GM18867 (cell line): ENCODE results near the gene RXRA.

Experiments used
- ATAC-seq: cut with Tn5 transposase; IDR thresholded peaks from one replicate; pipeline ENCODE4 v1.9.1; 2021; ENCODE audit warnings: mild to moderate bottlenecking, moderate library complexity; ENCODE audit not compliant: unreplicated experiment

The RXRA gene

DNA sequence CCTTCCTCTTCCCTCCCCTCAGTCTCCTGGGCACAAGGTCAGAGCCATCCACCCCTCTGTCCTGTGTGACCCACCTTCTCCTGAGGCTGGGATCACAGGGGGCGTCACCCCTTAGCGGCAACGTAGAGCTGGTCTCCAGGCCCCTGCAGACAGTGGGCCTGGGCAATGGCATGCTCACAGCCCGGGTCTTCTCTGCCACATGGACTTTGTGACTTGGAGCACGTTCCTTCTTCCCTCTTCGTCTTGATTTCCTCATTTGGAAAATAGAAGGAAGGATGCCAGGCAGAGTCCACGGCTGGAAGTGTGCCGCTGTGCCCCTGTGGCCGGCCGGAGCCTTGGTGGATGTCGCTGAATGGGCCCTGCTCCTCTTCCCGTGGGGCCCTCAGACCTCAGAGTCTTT, 10.0 kb downstream of the RXRA start:
- no peak for ATAC-seq

DNA sequence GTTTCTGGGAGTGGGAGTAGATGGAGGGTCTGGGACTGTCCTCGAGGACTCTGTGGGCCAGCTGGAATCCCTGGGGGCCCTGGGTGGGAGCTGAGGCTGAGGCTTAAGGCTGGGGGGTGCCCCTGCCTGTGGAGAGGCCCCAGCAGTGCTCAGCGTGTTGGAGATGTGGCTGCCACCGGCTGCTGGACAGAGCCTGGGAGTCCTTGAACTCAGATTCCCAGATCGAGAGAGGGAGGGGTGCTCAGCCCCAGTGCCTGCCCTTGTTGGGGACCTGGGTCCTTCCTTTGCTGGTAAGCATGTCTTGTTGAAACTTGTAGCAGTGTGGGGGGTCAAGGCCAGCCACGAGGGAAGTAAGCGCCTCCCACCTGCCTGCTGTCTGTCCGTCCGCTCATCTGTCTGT, 10.7 kb downstream of the RXRA start:
- no peak for ATAC-seq

DNA sequence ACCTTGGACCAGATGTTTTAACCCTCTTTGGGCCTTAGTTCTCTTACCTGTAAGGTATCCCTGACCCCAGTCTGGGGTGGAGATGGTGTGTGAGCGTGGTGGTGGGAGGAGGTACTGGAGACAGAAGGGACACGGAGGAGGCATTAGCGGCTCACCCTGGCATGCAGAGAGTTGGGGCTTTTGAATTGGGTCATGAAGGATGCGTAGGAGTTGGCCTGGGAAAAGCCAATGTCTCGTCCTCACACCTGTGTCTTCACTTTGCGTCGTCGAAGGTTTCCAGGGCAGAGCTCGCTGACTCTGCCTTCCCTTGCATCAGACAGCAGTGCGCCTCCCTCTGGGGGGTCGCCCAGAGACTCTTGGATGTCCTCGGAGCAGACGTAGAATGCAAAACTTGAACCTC, 11.2 kb downstream of the RXRA start:
- ATAC-seq, result no peak

DNA sequence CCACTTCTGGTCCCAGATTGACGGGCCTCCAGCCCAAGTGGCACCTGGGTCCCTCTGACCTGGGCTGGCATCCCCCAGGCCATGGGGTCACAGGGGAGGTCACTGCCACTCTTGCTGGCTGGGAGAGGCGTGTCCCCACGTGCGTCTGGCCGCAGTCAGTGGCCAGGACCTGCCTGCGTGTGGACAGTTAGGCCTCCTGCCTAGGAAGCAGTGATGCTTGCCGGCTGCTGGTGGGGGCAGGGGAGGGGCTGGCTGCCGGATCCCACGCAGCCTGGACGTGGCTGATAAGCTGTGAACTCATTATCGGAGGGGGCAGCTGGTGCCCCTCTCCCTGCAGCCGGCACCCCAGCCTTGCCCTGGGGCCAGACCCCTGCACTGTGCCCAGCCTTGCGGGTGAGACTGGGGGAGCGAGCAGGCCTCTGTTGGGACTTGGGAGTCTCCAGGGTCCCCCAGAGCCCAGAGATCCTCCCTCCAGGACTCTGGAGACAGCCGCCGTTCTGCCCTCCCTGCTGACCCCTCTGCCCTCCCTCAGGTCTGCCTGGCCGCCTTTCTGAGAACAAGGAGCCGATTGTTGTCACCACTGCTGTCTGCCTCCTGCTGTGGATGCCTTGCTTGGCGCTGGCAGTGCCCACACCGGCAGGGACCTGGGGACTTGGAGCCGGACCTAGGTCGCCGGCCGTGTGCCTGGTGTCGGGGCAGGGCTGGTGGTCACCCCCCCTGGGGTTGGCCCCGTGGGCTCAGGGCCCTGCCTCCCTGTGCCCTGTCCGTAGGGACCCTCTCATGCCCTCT, 12.3 kb downstream of the RXRA start:
- ATAC-seq, result no peak

DNA sequence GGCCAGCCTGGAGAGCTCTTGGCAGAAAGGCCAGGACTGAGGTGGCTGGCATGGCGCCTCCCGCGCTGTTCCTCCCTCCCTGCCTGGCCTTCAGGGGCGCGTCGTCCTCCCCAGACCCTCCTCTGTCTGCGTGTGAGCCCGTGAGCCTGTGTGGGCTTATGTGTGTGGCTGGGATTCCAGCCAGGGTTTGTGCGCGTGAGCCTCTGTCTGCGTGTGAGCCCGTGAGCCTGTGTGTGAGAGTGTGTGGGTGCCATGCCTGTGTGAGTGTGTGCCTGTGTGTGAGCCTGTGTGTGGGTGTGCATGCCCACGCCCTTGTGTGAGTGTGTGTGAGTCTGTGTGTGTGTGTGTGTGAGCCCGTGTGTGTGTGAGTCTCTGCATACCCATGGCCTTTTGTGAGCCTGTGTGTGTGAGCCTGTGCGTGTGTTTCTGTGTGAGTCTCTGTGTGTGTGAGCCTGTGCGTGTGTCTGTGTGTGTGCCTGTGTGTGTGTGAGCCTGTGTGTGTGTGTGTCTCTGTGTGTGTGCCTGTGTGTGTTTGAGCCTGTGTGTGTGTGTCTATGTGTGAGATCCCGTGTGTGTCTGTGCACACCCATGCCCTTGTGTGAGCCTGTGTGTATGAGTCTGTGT, 13.0 kb downstream of the RXRA start:
- no peak for ATAC-seq

DNA sequence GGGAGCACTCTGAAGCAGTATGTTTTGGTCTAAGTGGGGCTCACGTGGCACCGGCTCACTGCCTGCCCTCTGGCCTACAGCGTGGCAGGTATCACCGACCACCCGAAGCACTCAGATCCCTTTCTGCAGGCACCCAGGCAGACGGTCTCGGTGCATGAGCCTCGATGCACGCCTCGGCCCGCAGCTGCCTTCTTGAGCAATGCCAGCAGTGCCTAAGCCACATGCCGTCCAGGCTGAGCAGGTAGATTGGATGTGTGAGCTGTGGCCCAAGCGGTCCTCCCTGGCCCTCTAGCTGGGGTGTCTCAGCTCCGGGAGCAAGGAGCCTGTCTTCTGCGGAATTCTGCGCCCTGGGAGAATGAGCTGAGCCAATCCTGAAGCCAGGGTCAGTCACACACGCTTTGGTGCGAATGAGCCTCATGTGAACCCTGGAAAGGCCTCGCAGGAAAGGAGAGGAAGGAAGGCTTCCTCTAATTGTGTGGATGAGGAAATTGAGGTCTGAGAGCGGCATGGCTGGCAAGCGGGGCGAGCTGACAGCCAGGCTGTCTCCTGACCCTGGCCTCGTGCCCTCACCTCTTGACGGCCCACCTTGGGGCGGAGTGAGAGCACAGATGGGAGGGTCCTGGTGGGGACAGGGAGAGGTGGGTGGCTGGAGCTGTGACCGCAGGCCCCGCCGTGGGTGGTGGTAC, 14.4 kb downstream of the RXRA start:
- no peak for ATAC-seq

DNA sequence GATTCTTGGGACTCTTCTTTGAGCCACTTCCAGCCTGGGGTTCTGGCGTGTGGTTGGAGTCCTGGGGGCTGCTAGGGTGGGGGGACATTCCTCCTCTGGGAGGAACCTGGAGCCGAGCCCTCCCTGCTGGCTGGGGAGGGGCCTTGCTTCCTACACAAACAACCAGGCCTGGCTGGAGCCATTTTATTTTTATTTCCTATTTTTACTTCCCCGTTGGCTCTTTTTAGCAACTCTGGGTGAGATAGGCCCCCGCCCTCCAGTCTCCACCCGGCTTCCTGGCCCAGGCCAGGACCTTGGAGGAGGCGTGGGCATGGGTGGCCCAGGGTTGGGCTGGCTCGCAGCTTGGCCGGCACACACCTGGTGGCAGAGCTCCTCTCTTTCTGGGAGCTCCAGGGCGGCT, 15.1 kb downstream of the RXRA start:
- ATAC-seq, result no peak

DNA sequence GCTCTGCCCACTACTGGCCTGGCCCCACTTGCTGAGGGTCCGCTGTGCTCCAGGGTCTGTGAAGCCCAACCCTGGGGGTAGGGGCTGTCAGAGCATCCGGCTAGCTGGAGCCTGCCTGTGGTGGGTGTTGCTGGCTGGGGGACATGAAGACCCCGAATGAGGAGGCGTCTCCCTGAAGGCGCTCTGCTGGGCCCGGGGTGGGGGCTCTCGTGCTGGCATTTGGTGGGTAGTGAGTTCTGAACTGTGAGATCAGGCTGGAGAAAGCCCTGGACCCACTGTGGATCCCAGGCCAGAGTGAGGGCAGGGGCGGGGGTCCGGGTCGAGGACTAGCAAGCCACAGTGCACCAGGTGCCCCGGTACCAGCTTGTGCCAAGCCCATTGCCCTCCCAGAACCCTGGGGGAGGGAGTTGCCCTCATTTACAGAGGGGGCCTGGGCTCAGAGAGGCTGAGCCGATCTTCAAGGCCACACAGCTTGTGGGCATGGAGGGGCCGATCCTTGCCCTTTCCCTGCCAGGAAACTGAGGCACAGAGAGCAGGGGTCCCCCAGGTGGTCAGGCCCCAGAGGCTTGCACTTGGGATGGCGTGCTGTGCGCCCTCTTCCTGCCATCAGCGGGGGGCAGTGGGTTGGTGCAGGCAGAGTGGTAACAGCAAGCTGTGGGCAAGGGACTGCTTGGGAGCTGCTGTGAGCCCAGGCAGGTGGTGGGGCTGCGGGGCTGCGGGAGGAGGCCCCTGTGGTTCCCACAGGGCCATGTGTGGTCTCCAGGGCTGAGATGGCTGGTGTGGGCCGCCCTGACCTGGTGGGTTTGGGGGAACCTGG, 15.9 kb downstream of the RXRA start:
- no peak for ATAC-seq

DNA sequence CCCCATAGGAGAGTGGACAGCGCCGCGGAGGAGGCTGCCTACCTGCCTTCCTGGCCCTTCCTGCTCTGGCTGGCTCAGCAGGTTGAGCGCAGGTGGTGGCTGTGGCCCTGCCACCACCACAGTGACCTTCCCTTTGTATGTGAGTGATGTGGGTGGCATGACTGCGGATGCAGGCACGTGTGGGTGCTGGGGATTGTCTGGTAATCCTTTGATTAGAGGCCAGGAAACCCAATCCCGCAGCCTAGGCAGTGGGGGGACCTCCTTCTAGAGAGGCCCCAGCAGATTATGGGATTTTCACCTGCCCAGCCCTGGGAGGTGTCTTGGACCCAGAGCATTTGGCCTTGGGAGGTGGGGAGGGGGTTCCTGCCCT, 16.5 kb downstream of the RXRA start:
- no peak for ATAC-seq

DNA sequence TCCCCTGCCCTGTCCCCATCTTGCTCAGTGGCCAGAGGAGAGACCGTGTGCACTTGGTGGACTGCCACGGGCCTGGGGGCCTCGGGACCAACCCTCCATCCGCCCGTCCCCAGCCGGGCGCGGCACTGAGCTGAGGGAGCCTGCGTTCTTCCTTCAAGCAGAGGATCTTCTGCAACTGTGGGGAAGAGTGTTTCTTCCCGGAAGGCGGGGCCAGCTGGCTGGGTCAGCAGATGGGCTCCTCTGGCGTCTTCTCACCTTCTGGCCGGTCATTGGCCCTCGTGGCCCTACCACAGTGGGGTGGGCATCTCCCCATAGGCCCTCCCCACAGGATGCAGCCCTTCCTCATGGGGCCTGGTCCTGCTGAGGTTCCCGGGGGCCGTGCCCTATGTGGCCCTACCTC, 17.4 kb downstream of the RXRA start:
- no peak for ATAC-seq

DNA sequence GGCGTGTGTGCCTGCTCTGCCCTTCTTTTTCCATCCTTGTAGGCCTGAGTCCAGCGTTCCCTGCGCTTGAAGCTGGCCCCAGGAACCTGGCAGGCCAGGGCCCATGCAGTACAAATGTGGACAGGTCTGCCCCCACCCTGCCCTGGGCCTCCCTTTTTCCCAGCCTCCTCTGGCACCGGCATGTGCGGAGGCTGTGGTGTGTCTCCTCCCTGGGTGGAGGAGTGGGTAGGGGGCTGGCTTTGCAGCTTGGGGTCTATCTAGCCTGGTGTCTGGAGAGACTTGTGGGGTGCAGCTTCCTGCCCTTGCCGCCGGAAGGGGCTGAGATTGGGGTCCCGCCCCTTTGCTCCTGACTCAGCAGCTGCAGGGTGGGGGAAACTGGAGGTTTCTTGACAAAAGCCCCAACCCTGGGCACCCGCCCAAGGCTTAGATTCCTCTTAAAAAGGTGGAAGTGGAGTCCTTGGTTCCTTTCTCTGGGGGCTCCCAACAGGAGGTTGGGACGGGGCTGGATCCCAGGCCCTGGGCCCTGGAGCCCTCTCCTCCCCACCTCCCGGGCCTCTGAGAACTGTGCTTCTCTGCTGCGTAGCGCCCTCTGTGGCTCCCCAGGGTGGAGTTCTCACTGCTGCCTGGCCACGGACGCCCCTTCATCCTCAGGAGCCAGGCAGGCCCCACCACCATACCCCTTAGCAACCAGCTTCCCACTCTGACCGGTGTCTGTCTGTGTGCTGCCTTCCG, 18.0 kb downstream of the RXRA start:
- ATAC-seq, result no peak

DNA sequence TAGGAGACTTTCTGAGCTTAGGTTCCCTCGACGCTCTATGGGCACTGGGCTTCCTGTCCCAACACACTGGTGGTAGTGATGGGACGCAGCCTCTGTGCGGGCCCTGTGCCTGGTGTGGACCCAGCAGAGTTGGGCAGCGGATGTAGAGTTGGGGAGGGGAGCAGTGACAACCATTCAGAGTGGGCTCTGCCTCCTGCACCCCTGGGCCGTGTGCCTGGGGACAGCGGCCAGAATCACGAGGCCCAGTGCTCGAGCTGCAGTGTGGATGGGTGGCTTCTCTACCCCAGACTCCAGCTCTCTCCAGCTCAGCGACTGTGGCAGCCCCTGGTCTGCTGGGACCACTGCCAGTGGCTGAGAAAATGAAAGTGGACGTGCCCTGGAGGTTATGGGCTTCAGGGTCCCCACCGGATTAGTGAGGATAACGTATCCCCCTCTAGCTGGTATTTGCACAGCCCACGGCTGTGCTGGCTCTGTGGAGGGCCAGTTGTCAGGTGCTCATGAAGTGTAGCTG, 18.6 kb downstream of the RXRA start:
- no peak for ATAC-seq

DNA sequence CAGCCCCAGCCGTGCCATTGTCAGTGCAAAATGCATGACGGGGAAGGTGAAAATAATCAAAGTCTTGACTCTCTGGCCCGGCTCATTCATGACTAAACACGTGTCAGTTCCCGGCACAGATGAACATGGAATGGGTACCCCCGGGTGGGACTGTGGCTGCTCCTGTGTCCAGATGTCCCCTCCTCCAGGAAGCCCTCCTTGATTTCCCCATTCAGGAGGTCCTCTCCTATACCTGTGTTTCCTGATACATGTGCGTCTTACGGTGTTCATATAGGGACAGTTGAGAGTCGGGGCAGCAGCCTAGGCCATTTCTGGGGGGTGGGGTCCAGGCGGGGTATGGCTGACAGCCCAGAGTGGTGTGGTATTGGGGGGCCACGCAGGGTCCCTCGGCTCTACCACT, 19.5 kb downstream of the RXRA start:
- no peak for ATAC-seq

DNA sequence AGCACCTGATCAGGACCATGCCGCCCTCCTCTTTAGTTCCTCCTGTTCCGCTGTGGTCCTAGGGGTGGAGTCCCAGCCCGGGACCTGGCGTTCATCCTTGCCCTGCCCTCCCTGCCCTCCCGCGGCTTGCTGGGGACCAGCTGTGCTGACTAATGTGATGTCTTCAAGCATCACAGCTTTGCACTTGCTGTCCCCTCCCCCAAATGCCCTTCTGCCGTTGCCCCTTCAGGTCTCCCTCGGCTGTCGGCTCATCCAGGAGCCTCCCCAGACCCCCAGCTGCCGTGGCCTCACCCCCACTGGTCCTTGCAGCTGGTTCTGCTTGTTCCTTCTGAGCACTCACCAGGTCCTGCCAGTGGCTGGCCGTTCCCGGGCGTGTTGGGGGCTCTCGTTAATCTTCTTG, 19.9 kb downstream of the RXRA start:
- ATAC-seq, result no peak

DNA sequence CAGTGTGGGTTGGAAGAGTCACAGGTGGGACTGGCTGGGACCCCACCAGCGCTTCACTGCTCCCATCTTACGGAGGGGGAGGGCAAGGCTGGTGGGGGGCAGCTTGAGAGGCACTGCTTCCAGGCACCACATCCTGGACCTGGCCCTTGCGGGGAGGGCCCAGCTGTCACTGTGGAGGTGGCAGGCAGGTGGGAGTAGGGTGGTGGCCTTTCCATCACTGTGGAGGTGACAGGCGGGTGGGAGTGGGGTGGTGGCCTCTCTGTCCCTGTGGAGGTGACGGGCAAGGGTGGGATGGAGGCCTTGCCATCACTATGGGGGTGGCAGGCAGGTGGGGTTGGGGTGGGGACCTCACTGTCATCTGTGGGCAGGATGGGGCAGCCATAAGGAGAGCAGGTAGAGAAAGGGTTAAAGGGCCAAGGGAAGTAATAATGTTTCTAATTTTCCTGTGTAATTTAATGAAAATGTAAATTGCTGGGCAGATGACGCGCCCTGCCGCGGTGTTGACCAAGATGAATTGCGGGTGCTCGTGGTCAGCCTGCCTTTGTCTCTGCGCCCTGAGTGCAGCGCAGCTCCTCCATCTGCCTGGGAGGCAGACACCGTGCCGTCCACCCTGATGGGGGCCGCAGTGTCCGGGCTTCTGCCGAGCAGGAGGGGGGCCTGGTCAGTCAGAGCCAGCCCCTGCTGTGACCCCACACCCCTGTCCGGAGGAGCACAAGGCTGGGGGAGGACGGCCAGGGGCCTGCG, 20.8 kb downstream of the RXRA start:
- no peak for ATAC-seq

DNA sequence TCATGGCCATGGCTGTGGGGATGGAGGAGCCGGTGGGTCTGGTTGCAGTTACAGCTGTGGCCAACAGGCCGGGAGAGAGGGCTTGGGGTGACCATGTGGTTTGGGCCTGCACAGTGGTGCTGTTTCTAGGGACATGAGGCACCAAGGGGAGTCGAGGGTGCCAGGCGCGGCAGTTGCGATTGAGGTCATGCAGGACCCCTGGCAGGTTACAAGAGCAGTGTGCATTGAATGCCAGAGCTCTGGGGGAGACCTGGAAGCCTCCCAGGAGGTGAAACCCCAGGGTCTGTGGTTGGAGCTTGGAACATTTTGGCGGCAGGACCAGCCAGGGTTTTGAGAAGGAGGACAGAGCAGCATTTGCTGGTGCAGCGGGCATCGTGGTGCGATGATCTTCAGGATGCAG, 21.7 kb downstream of the RXRA start:
- ATAC-seq, result no peak

DNA sequence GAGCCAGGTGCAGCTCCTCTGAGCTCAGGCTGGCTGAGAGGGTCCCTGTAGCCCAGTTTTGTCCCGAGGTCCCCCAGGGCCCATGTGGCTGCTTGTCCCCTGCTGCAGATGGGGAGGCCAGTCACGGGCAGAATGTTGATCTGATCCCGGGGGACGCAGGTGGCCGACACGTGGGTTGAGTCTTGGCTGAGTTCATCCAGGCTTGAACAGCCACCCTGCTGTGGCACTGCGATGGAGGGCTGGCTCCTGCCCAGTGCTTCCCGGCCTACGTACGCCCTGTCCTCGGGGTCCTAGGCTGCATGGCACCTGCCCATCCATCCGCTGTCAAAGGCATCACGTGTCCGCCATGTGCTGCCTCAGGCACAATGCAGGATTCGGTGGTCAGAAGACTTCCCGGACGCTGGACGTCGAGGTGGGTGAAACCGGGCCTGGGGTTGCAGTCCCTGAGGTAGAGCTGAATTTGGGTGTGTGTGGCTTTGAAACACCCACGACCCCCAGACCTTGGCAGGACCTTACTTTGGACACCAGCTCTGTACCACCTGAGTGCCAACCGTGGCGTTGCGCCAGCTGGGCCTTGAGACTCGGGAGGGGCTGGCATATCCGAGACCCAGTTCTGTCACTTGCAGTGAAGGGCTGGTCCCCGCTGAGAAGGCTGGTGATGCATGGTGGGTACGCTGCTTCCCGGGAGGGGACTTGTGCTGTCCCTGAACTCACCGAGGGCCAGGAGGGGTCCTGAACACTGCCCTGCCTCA, 22.3 kb downstream of the RXRA start:
- ATAC-seq, result no peak

DNA sequence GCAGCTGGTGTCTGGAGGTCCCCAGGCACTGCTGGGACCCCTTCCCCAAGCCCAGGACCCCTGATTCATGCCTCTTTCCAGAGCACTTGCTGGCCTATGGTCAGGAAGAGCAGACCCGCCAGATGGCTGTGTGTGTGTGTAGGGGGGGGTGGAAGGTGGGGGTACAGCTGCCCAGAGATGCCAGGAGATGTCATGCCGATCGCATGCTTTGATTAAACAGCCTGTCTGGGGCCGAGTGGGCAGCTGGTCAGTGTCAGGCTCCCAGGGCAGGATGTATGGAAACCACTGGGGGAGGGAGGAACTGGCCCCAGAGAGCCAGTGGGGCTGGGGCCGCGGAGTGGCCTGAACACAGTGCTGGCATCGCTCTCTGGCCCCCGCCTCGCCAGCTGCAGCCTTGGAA, 23.7 kb downstream of the RXRA start:
- ATAC-seq, result no peak

DNA sequence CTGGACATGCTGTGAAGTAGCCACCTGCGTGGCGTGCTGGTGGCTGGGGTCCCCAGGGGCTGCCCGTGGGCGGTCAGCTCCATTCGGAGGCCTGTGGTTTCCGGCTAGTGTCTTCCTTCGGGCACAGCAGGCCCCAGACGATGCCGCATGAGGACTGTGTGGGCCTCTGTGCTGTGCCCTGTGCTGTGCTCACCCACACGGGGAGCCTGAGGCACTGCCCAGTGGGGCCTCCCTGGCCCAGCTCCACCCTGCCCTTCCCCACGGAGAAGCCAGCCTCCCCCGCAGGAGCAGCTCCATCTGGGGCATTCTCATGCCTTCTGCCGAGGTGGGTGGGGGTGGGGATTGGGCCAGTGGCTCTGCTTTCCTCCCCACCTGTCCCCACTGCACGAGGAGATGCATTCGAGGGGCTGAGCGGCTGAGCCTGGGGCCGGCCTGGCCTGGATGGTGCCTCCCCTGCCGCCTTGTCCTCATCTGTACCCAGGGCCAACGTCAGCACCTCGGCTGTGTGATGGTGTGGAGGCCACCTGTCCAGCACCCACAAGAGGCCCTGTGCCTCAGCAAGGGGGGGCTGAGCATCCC, 24.2 kb downstream of the RXRA start:
- no peak for ATAC-seq
